Natural killer cell (primary cell): ENCODE measurements around the gene NACA. TPM values are rescaled to one million over a fixed set of nuclear protein-coding genes. Genes with fewer than 3 reads are reported as not detected.
A peak's percentile ranks its signal among the peaks of the same experiment; 100 is the strongest.

ENCODE experiments used
- ATAC-seq, 3 donors: fragments of 150-1000 bp in 2 of 3; fragments of 200-7000 bp in 1 of 3; cut with Tn5 transposase; 1 replicate in 1 of 3; 2 replicates in 2 of 3; pipeline ENCODE4 v1.10.0; 2021; ENCODE audit warnings: mild to moderate bottlenecking in 2 of 3, moderate library complexity in 2 of 3
- DNase-seq, 2 donors: peaks; one replicate each; pipeline versions ENCODE4 v3.0.0 to v3.0.0-alpha.2; 2013 to 2021; ENCODE audit warnings: mixed read lengths in 1 of 2
- H3K27ac ChIP-seq: one replicate; pipeline ENCODE4 v1.5.1; 2013; ENCODE audit warnings: mild to moderate bottlenecking, low read length
- H3K27me3 ChIP-seq: one replicate; pipeline ENCODE4 v1.6.1; 2013; ENCODE audit warnings: low read length; ENCODE audit not compliant: control insufficient read depth, insufficient read depth
- H3K36me3 ChIP-seq: one replicate; pipeline ENCODE4 v1.6.1; 2013; ENCODE audit warnings: low read length; ENCODE audit not compliant: control insufficient read depth, insufficient read depth
- H3K4me1 ChIP-seq: one replicate; pipeline ENCODE4 v1.6.1; 2013; ENCODE audit warnings: low read length; ENCODE audit not compliant: control insufficient read depth, insufficient read depth
- H3K4me3 ChIP-seq: one replicate; pipeline ENCODE4 v1.5.1; 2013; ENCODE audit warnings: low read length
- H3K9me3 ChIP-seq: one replicate; pipeline ENCODE4 v1.6.1; 2013; ENCODE audit warnings: low read length; ENCODE audit not compliant: control insufficient read depth, insufficient read depth
- H3K27ac Mint-ChIP-seq, 2 donors: one replicate each; pipeline ENCODE4 v1.8.0; 2022; ENCODE audit warnings: mild to moderate bottlenecking in 2 of 2, mixed read lengths in 2 of 2, moderate library complexity in 1 of 2
- H3K27me3 Mint-ChIP-seq, 2 donors: one replicate each; pipeline ENCODE4 v1.8.0; 2022; ENCODE audit warnings: low read depth in 2 of 2, mixed read lengths in 2 of 2
- H3K36me3 Mint-ChIP-seq: one replicate; pipeline ENCODE4 v1.8.0; 2022; ENCODE audit warnings: mixed read lengths
- H3K4me1 Mint-ChIP-seq, 2 donors: one replicate each; pipeline ENCODE4 v1.8.0; 2022; ENCODE audit warnings: mixed read lengths in 2 of 2
- H3K4me3 Mint-ChIP-seq: one replicate; pipeline ENCODE4 v1.8.0; 2022; ENCODE audit warnings: mild to moderate bottlenecking, moderate library complexity, mixed read lengths
- H3K9me3 Mint-ChIP-seq, 2 donors: one replicate each; pipeline ENCODE4 v1.8.0; 2022; ENCODE audit warnings: mixed read lengths in 2 of 2
- CTCF ChIP-seq: fragments of 200-600 bp; IDR thresholded peaks from one replicate; pipeline ENCODE4 v1.8.0; 2022; ENCODE audit warnings: antibody characterized with exemption
- WGBS: methylation state at CpG from one replicate; pipeline ENCODE4 v1.1.7; 2013; ENCODE audit warnings: missing lambda C conversion rate; ENCODE audit not compliant: insufficient coverage; 5-methylcytosine and 5-hydroxymethylcytosine counted together
- intact Hi-C: fragments of 100-400 bp; cut with micrococcal nuclease; formaldehyde crosslinking; loops from one replicate; pipeline ENCODE4 v1.14.2; 2022
- total RNA-seq, 4 donors: library from RNA; stranded (reverse); fragments of 120-200 nt in 1 of 4; gene quantifications; one replicate each; pipeline versions ENCODE4 v1.2.3 to v1.2.4, GENCODE V29; 2013 to 2022

NACA gene
- total RNA-seq, 3 donors from 2014 or later (not counting 1 experiment from before 2014, with no cell fraction given) = 644 to 785 (median 695) TPM

GRCh38 chr12:56721721-56722120 lies 3.4 kb downstream of the NACA start:
- H3K9me3 ChIP-seq = no peaks in the 10 kb centered on the region
- H3K4me3 ChIP-seq = no peak overlapping the region
- ATAC-seq (no peak), DNase-seq (no peak)
- H3K36me3 ChIP-seq = peaks cover 44% of the 10 kb centered on the region
- peaks cover 65% of the 10 kb centered on the region for H3K4me1 ChIP-seq
- no peaks in the 10 kb centered on the region for H3K27me3 ChIP-seq
- H3K27ac Mint-ChIP-seq = peak overlapping the region; percentile 84 to 98
- no peaks in the 10 kb centered on the region for H3K27me3 Mint-ChIP-seq
- H3K27ac ChIP-seq = peak overlapping the region; percentile 42
- peaks cover 78 to 84% of the 10 kb centered on the region in 2 donors for H3K4me1 Mint-ChIP-seq
- peaks cover 16% of the 10 kb centered on the region for H3K36me3 Mint-ChIP-seq
- WGBS = 52% methylated on average over 2 of the region's 2 CpGs
- H3K4me3 Mint-ChIP-seq = peak overlapping the region; percentile 1
- H3K9me3 Mint-ChIP-seq = no peaks in the 10 kb centered on the region
- no peak for TF ChIP-seq CTCF
- intact Hi-C loops = no loop called here

- no peaks in the 10 kb centered on the region for H3K9me3 Mint-ChIP-seq
- no peak overlapping the region for H3K4me3 ChIP-seq
- DNase-seq (no peak), ATAC-seq (no peak)
- H3K9me3 ChIP-seq = no peaks in the 10 kb centered on the region
- intact Hi-C loops = no loop called here
- no peak for TF ChIP-seq CTCF
- H3K27ac Mint-ChIP-seq = peak overlapping the region; percentile 84 to 98
- H3K36me3 Mint-ChIP-seq = peaks cover 16% of the 10 kb centered on the region
- peak overlapping the region; percentile 51 for H3K4me3 Mint-ChIP-seq
- H3K27me3 Mint-ChIP-seq = no peaks in the 10 kb centered on the region
- WGBS = 47% methylated on average over 2 of the region's 2 CpGs
- peaks cover 49% of the 10 kb centered on the region for H3K36me3 ChIP-seq
- H3K27me3 ChIP-seq = no peaks in the 10 kb centered on the region
- peaks cover 69% of the 10 kb centered on the region for H3K4me1 ChIP-seq
- H3K27ac ChIP-seq = peak overlapping the region; percentile 42
- peaks cover 83 to 89% of the 10 kb centered on the region in 2 donors for H3K4me1 Mint-ChIP-seq
These were observed 3.9 kb downstream of the NACA start for GRCh38 chr12:56721216-56721615.

GRCh38 chr12:56720731-56721151 lies 4.4 kb downstream of the NACA start:
- Mint-ChIP-seq H3K27ac (peak overlapping the region; percentile 84 to 98), H3K27me3 (no peaks in the 10 kb centered on the region), H3K4me1 (peaks cover 83 to 90% of the 10 kb centered on the region in 2 donors), H3K4me3 (peak overlapping the region; percentile 51), H3K9me3 (no peaks in the 10 kb centered on the region), H3K36me3 (peaks cover 16% of the 10 kb centered on the region)
- WGBS = 7% methylated on average over 1 of the region's 1 CpG
- Histone ChIP-seq H3K27me3 (no peaks in the 10 kb centered on the region), H3K27ac (peak overlapping the region; percentile 42), H3K4me1 (peaks cover 69% of the 10 kb centered on the region), H3K4me3 (no peak overlapping the region), H3K9me3 (no peaks in the 10 kb centered on the region), H3K36me3 (peaks cover 54% of the 10 kb centered on the region)
- no peak for DNase-seq
- no peak for TF ChIP-seq CTCF
- ATAC-seq = no peak
- intact Hi-C loops = no loop called here

- Mint-ChIP-seq H3K27me3 (no peaks in the 10 kb centered on the region), H3K4me3 (peak overlapping the region; percentile 28), H3K4me1 (peaks cover 83 to 85% of the 10 kb centered on the region in 2 donors), H3K27ac (peak overlapping the region; percentile 84 to 98), H3K9me3 (no peaks in the 10 kb centered on the region), H3K36me3 (peaks cover 16% of the 10 kb centered on the region)
- peaks cover 64% of the 10 kb centered on the region for H3K4me1 ChIP-seq
- H3K4me3 ChIP-seq = no peak overlapping the region
- ATAC-seq (no peak), DNase-seq (no peak)
- intact Hi-C loops = no loop called here
- TF ChIP-seq CTCF = no peak
- no peak overlapping the region for H3K27ac ChIP-seq
- H3K9me3 ChIP-seq = no peaks in the 10 kb centered on the region
- H3K27me3 ChIP-seq = no peaks in the 10 kb centered on the region
- peaks cover 70% of the 10 kb centered on the region for H3K36me3 ChIP-seq
These were observed 6.0 kb downstream of the NACA start for GRCh38 chr12:56719056-56719455.
